C4-2B (cell line): ENCODE measurements around the gene KCNK7.
A peak's percentile ranks its signal among the peaks of the same experiment; 100 is the strongest.

Experiments used
- CTCF ChIP-seq: fragments of 450-650 bp; conservative IDR thresholded peaks from 2 replicates; pipeline ENCODE4 v1.5.1; 2017; ENCODE audit warnings: mild to moderate bottlenecking
- ZFX ChIP-seq: fragments of 450-650 bp; IDR thresholded peaks from 2 replicates; pipeline ENCODE4 v1.6.1; 2017

- TF ChIP-seq CTCF (no peak), ZFX (peak; percentile 84; the same call in 1 of the 2 replicates)
Observed at GRCh38 chr11:65572356-65573051, 23.1 kb downstream of the KCNK7 start, which contains the start of gene FAM89B.
